Islet of Langerhans (tissue), 1 donor: ENCODE results near the gene IFI44.

Experiments
- FAIRE-seq: peaks from one replicate; lab custom pipeline; 2011; peaks lifted over from hg19 to GRCh38; lab: Jason Lieb, UNC

IFI44 gene

GRCh38 chr1:78652019-78652560 lies 2.5 kb downstream of the IFI44 start:
- FAIRE-seq = no peak

- FAIRE-seq = no peak
These were observed 9.3 kb downstream of the IFI44 start for GRCh38 chr1:78658901-78659300.

GRCh38 chr1:78663923-78664322 lies 14.3 kb downstream of the IFI44 start:
- FAIRE-seq = no peak

- no peak for FAIRE-seq
These were observed 15.1 kb downstream of the IFI44 start for GRCh38 chr1:78664763-78665162.

GRCh38 chr1:78665809-78666208 lies 16.2 kb downstream of the IFI44 start:
- no peak for FAIRE-seq

- no peak for FAIRE-seq
These were observed 18.3 kb downstream of the IFI44 start for GRCh38 chr1:78667939-78668338.

GRCh38 chr1:78668427-78668826 lies 18.8 kb downstream of the IFI44 start:
- FAIRE-seq = no peak

- no peak for FAIRE-seq
These were observed 22.8 kb downstream of the IFI44 start for GRCh38 chr1:78672428-78672827.

GRCh38 chr1:78673120-78673519 lies 23.5 kb downstream of the IFI44 start:
- no peak for FAIRE-seq

- FAIRE-seq = peak; percentile 99
These were observed 26.8 kb downstream of the IFI44 start for GRCh38 chr1:78676347-78676982.

- no peak for FAIRE-seq
These were observed 27.4 kb downstream of the IFI44 start for GRCh38 chr1:78676993-78677392.

- no peak for FAIRE-seq
These were observed 28.2 kb downstream of the IFI44 start for GRCh38 chr1:78677788-78678187.

- FAIRE-seq = no peak
These were observed 28.7 kb downstream of the IFI44 start for GRCh38 chr1:78678324-78678723.

GRCh38 chr1:78681265-78681664 lies 31.6 kb downstream of the IFI44 start:
- FAIRE-seq = no peak

- no peak for FAIRE-seq
These were observed 32.9 kb downstream of the IFI44 start for GRCh38 chr1:78682496-78682895.

GRCh38 chr1:78683079-78683478 lies 33.4 kb downstream of the IFI44 start:
- no peak for FAIRE-seq

GRCh38 chr1:78687315-78687714 lies 37.7 kb downstream of the IFI44 start:
- FAIRE-seq = no peak

GRCh38 chr1:78687914-78688313 lies 38.3 kb downstream of the IFI44 start:
- peak; percentile 9 for FAIRE-seq

GRCh38 chr1:78688697-78689096 lies 39.1 kb downstream of the IFI44 start:
- FAIRE-seq = no peak

- no peak for FAIRE-seq
These were observed 40.9 kb downstream of the IFI44 start for GRCh38 chr1:78690516-78690915.

- no peak for FAIRE-seq
These were observed 42.5 kb downstream of the IFI44 start for GRCh38 chr1:78691995-78692747.

GRCh38 chr1:78699813-78700212 lies 50.2 kb downstream of the IFI44 start:
- FAIRE-seq = no peak

GRCh38 chr1:78702426-78702825 lies 52.8 kb downstream of the IFI44 start:
- no peak for FAIRE-seq

GRCh38 chr1:78703806-78704205 lies 54.2 kb downstream of the IFI44 start:
- no peak for FAIRE-seq
